Ishikawa (cell line): ENCODE measurements around the gene NFX1.

Experiments
- RAD21 ChIP-seq: IDR thresholded peaks from 2 replicates; pipeline ENCODE4 v1.6.1; 2012; ENCODE audit warnings: low read depth
- YY1 ChIP-seq: IDR thresholded peaks from 2 replicates; pipeline ENCODE4 v1.6.1; 2012; ENCODE audit warnings: low read depth

DNA sequence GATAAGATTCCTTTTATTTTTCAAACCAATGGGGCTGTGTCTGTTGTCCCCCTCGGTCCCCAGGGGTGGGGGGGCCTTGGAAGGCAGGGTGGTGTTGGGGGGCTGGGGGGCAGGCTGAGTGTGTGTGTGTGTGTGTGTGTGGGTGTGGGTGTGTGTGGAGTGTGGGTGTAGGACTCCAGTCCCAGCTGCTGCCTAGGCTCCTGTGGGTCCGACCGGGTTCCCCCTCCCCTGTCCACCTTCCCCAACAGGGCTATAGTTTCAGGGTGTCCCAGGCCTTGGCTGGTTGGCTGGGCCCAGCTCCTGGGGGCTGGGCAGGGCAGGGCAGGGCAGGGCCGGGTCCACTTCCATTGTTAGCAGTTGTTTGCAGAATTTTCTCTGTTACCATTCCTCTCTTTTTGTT lies 2.1 kb upstream of the NFX1 start:
- TF ChIP-seq RAD21 = no peak
- TF ChIP-seq YY1 = no peak
